ENCODE results near the gene JAG1.

The JAG1 gene

DNA sequence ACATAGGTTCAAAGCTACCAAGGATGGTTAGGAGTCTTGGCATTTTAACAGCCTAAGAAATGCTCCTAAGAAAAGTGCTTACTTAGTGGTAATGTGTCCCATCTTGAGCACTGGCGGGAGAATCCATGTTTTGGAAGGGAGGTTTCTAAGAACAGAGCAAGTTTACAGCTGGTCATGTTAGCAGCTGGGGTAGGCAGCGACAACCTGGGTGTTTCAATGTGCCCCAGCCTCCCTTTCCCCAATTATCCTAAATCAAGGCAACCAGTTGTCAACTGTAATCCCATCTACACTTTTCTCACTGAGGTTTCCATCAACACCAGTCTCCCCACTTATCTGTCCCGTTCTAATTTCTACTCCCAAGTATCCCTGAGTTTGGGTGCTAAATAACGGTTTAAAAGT is 1.6 kb upstream of the JAG1 start:
- Histone ChIP-seq H3K4me3 (ENCODE audit: low read depth, low read length) (peak overlapping the region; percentile 78), H3K9ac (ENCODE audit: low read depth, low read length) (no peak overlapping the region)

DNA sequence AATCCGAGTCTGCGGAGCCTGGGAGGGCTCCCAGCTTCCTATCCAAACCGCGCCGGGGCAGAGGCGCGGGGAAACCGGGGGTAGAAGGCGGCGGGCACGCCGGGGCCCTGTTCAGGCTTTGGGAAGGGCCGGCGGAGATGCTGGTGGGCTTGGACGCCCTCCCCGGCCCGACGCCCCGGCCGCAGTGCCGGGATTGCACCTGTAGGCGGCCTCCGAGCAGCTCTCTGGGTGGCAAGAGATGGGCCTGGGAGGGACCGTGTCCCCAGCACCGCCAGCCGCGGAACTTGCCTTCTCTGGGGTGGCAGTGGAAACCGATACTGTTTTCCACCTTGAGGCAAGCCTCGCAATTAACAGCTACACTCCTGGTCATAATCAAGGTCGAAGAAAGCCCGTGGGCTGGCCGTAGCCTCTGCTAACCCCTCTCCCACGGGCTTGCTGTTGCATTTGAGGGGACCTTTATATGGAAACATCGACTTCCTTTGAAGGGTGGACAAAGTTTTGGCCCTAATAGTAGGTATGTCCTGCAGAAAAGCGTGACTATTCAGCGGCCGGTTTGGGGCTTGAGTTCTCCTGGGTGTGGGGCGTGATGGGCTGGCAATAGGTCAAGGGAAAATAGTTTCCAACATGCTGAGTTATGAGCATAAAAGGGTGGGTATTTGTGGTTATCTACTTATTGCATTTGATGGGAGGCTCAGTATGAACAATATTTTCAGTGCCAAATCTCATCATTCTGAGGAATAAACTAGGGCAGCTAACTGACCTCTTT is 1.1 kb upstream of the JAG1 start:
- Histone ChIP-seq H3K4me1 (ENCODE audit: control insufficient read depth, insufficient read depth, low read length) (peaks cover 26% of the 10 kb centered on the region), H3K27ac (ENCODE audit: low read depth, low read length) (peak overlapping the region; percentile 91), H3K4me3 (ENCODE audit: low read depth, low read length) (peak overlapping the region; percentile 78), H3K9ac (ENCODE audit: low read depth, low read length) (peak overlapping the region; percentile 85), H3K27me3 (ENCODE audit: control insufficient read depth, insufficient read depth, low read length) (peaks cover 12% of the 10 kb centered on the region; the same call in 1 of the 2 replicates), H3K36me3 (ENCODE audit: control insufficient read depth, insufficient read depth, low read length) (no peaks in the 10 kb centered on the region), H3K9me3 (ENCODE audit: control insufficient read depth, insufficient read depth, low read length) (no peaks in the 10 kb centered on the region)

More for the DNA sequence above, 1.6 kb upstream of the JAG1 start:
- H3K27me3 ChIP-seq (ENCODE audit: control insufficient read depth, insufficient read depth, low read length), result peaks cover 12% of the 10 kb centered on the region; the same call in 1 of the 2 replicates
- no peak overlapping the region for H3K27ac ChIP-seq (ENCODE audit: low read depth, low read length)
- no peaks in the 10 kb centered on the region for H3K9me3 ChIP-seq (ENCODE audit: control insufficient read depth, insufficient read depth, low read length)
- no peaks in the 10 kb centered on the region for H3K36me3 ChIP-seq (ENCODE audit: control insufficient read depth, insufficient read depth, low read length)
- peaks cover 20% of the 10 kb centered on the region for H3K4me1 ChIP-seq (ENCODE audit: control insufficient read depth, insufficient read depth, low read length)

DNA sequence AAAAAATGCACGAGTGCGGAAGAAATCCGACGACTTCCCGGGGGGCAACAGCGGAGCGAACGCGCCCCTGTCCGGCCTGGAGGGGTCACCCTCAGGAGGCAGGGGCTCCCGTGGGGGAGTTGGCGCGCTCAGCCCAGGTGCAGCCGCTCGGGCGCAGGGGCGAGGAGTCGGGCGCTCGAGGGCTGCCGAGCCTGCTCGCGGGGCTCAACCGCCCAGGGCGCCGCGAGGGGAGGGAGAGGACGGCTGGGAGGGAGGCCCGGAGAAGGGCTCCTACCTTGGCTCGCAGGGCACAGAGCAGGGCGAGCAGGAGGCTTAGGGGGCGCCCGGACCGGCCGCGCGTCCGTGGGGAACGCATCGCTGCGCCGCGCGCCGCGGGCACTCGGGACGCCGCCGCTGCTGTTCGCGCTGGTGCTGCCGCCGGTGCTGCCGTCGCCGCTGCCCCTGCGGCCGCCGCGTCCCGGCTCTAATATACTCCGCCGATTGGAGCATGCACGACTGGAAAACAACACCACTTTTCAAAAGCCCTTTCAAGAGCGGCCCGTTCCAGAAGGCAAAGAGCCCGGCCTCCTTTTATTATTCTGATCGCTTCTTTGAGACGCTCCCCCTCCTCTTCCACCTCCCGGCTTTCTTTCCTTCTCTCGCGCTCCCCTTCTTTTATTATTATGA is 490 bp downstream of the JAG1 start:
- Histone ChIP-seq H3K27ac (ENCODE audit: low read depth, low read length) (peak overlapping the region; percentile 91), H3K27me3 (ENCODE audit: control insufficient read depth, insufficient read depth, low read length) (peaks cover 12% of the 10 kb centered on the region; the same call in 1 of the 2 replicates), H3K9me3 (ENCODE audit: control insufficient read depth, insufficient read depth, low read length) (no peaks in the 10 kb centered on the region), H3K9ac (ENCODE audit: low read depth, low read length) (peak overlapping the region; percentile 67), H3K36me3 (ENCODE audit: control insufficient read depth, insufficient read depth, low read length) (peaks cover 3% of the 10 kb centered on the region; the same call in 1 of the 2 replicates), H3K4me3 (ENCODE audit: low read depth, low read length) (peak overlapping the region; percentile 78), H3K4me1 (ENCODE audit: control insufficient read depth, insufficient read depth, low read length) (peaks cover 33% of the 10 kb centered on the region)

DNA sequence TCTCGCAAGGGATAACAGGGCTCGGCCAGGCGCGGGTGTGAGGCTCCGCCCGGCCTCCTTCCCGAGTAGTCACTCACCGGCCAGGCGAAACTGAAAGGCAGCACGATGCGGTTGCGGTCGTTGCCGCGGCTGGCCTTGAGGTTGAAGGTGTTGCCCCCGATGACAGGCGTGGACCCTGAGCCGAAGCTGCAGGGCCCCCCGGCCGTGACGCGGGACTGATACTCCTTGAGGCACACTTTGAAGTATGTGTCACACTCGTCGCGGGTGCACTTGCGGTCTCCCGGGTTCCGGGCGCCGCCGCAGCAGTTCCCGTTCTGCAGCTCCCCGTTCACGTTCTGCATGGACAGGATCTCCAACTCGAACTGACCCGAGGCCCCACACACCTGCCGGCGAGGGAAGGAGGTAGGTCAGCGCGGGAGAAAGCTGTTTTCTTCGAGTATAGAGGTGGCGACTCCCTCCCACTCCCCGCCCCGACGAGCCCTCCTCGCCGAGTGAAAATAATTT is 1.1 kb downstream of the JAG1 start:
- peak overlapping the region; percentile 67 for H3K9ac ChIP-seq (ENCODE audit: low read depth, low read length)
- peak overlapping the region; percentile 78 for H3K4me3 ChIP-seq (ENCODE audit: low read depth, low read length)
- H3K9me3 ChIP-seq (ENCODE audit: control insufficient read depth, insufficient read depth, low read length), result no peaks in the 10 kb centered on the region
- peaks cover 5% of the 10 kb centered on the region; the same call in 1 of the 2 replicates for H3K36me3 ChIP-seq (ENCODE audit: control insufficient read depth, insufficient read depth, low read length)
- H3K4me1 ChIP-seq (ENCODE audit: control insufficient read depth, insufficient read depth, low read length), result peaks cover 39% of the 10 kb centered on the region
- peak overlapping the region; percentile 91 for H3K27ac ChIP-seq (ENCODE audit: low read depth, low read length)
- H3K27me3 ChIP-seq (ENCODE audit: control insufficient read depth, insufficient read depth, low read length), result peaks cover 12% of the 10 kb centered on the region; the same call in 1 of the 2 replicates

DNA sequence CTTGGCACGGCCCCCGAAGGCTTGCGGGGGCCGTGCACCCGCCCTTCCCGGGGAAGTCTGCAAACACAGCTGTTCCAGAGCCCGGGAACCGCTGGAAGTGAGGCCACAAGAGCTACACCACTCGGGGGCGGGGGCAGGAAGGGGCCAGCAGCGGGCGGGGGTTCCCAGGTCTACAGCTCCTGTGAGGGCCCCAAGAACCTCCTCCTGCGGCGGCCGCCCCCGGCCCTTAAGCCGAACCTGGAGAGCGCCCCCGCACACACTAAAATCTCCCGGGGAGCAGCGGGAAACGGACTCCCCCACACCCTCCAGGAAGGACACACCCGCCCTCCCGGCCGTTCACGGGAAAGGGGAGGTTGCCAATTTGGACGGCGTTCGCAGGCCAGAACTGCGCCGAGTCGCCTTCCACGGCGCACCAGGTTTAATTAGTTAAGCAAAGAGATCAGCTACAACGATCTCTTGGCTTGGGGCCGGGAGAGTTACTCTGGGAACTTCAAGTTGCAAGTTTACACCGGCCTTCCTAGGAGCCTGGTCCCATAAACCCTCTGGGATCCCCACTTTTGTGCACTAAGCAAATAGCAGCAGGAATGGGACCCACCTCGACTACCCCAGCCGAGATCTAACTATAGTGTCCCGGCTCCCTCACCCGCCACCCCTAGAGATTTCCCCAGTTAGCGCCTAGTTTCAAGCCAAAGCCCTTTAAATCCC is 1.7 kb downstream of the JAG1 start:
- H3K36me3 ChIP-seq (ENCODE audit: control insufficient read depth, insufficient read depth, low read length), result peaks cover 5% of the 10 kb centered on the region; the same call in 1 of the 2 replicates
- H3K27ac ChIP-seq (ENCODE audit: low read depth, low read length), result peak overlapping the region; percentile 91
- H3K27me3 ChIP-seq (ENCODE audit: control insufficient read depth, insufficient read depth, low read length), result peaks cover 12% of the 10 kb centered on the region; the same call in 1 of the 2 replicates
- H3K4me3 ChIP-seq (ENCODE audit: low read depth, low read length), result peak overlapping the region; percentile 78
- peaks cover 45% of the 10 kb centered on the region for H3K4me1 ChIP-seq (ENCODE audit: control insufficient read depth, insufficient read depth, low read length)
- no peaks in the 10 kb centered on the region for H3K9me3 ChIP-seq (ENCODE audit: control insufficient read depth, insufficient read depth, low read length)
- H3K9ac ChIP-seq (ENCODE audit: low read depth, low read length), result peak overlapping the region; percentile 13

DNA sequence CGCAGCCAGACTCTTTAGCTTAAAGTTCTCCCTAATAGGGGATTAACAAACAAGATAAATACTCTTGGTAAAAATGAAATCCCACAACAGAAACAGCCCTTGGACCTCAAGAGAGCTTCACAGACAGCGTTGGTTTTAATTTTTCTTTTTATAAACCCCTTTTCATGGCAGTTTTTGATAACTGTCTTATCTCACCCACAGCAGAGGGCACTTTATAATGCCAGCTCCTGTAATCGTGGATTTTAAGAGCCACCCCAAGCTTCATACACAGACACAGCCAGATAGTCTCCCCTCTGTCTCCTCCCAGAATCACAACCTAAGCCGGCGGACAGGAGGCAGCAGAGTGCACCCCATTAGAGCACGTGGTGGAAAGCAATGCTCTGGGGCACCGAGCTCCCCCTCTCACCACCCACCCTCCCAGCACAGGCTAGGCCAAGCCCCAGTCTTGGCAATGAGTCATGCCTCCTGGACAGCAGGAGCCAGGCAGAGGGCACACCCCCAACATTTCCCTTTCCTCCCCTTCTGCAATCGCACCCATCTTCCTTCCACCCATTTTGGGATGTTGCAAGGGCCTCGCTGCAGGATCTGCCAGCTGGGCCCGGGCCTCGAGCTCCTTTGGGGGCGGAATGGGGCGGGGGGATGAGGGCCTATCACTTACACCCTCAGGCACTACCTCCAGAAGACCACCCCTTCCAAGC is 2.4 kb downstream of the JAG1 start:
- peak overlapping the region; percentile 78 for H3K4me3 ChIP-seq (ENCODE audit: low read depth, low read length)
- peaks cover 12% of the 10 kb centered on the region; the same call in 1 of the 2 replicates for H3K27me3 ChIP-seq (ENCODE audit: control insufficient read depth, insufficient read depth, low read length)
- H3K9me3 ChIP-seq (ENCODE audit: control insufficient read depth, insufficient read depth, low read length), result no peaks in the 10 kb centered on the region
- H3K9ac ChIP-seq (ENCODE audit: low read depth, low read length), result no peak overlapping the region; the same call in 1 of the 2 replicates
- H3K27ac ChIP-seq (ENCODE audit: low read depth, low read length), result peak overlapping the region; percentile 91
- H3K36me3 ChIP-seq (ENCODE audit: control insufficient read depth, insufficient read depth, low read length), result peaks cover 5% of the 10 kb centered on the region; the same call in 1 of the 2 replicates
- peaks cover 52% of the 10 kb centered on the region for H3K4me1 ChIP-seq (ENCODE audit: control insufficient read depth, insufficient read depth, low read length)

DNA sequence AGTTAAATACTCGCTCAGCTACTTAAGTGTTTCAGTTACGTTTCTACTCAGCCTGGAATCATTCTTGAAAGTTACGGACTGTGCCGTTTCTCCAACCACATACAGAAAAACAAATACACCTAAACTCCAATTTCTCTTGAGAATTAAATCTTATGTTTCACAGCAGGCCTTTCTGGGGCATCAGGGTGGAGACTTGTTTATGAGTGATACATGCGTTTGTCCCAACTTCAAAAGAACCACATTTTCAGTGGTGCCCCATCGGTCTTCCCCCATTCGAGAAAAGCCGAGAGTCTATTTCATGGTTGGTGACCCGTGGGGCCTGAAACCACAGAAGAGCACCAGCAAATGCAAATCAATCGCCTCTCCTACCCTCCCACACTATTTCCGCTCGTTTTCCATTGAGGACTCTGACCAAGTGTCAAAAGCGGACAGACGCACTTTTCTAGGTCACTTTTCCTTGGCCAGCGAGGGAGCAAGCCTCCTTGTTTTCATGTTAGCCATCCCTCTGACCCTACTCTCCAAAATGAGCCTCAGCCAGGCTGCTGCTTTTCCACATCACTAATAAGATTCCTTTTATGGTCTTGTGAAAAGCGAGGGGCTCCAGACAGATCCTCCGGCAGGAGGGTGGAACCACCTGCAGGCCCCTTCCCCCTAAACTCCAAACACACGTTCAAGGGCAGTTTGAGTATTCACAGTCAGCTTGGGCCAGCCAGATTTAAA is 3.1 kb downstream of the JAG1 start:
- Histone ChIP-seq H3K4me3 (ENCODE audit: low read depth, low read length) (peak overlapping the region; percentile 78), H3K9me3 (ENCODE audit: control insufficient read depth, insufficient read depth, low read length) (no peaks in the 10 kb centered on the region), H3K4me1 (ENCODE audit: control insufficient read depth, insufficient read depth, low read length) (peaks cover 60% of the 10 kb centered on the region), H3K36me3 (ENCODE audit: control insufficient read depth, insufficient read depth, low read length) (peaks cover 5% of the 10 kb centered on the region; the same call in 1 of the 2 replicates), H3K27me3 (ENCODE audit: control insufficient read depth, insufficient read depth, low read length) (peaks cover 12% of the 10 kb centered on the region; the same call in 1 of the 2 replicates), H3K9ac (ENCODE audit: low read depth, low read length) (no peak overlapping the region), H3K27ac (ENCODE audit: low read depth, low read length) (peak overlapping the region; percentile 68)

DNA sequence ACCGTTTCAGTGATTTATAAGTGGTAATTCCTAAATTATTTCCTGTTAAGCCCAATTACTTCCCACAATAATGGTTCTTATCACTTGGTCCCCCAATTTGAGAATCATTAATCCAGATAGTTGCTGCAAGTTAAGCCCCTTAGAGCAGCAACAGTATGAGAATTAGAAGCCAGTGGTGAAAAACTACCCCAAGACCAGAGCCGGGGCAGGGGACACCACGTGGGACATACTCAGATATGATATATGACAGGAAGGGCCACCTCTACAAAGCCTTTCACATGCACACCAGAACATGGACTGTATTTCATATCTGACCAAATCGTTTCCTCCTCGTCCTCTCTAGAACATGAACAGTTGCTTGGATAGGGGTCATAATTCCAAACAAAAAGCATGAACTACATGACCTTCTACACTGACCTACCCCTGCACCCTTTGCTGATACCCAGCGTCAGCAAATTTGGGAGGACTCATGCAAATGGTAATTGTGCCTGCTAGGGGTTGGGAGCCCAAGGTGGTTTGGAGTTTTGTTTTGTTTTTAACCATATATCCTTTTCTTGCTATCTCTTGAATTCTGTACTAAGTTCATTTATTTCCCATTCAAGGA is 3.9 kb downstream of the JAG1 start:
- H3K36me3 ChIP-seq (ENCODE audit: control insufficient read depth, insufficient read depth, low read length), result peaks cover 5% of the 10 kb centered on the region; the same call in 1 of the 2 replicates
- H3K4me3 ChIP-seq (ENCODE audit: low read depth, low read length), result 0 out of 2 replicates have a peak overlapping the region, but pooled peaks have one; percentile 78
- peaks cover 60% of the 10 kb centered on the region for H3K4me1 ChIP-seq (ENCODE audit: control insufficient read depth, insufficient read depth, low read length)
- no peak overlapping the region for H3K9ac ChIP-seq (ENCODE audit: low read depth, low read length)
- H3K27ac ChIP-seq (ENCODE audit: low read depth, low read length), result no peak overlapping the region
- no peaks in the 10 kb centered on the region for H3K9me3 ChIP-seq (ENCODE audit: control insufficient read depth, insufficient read depth, low read length)
- H3K27me3 ChIP-seq (ENCODE audit: control insufficient read depth, insufficient read depth, low read length), result peaks cover 12% of the 10 kb centered on the region; the same call in 1 of the 2 replicates

DNA sequence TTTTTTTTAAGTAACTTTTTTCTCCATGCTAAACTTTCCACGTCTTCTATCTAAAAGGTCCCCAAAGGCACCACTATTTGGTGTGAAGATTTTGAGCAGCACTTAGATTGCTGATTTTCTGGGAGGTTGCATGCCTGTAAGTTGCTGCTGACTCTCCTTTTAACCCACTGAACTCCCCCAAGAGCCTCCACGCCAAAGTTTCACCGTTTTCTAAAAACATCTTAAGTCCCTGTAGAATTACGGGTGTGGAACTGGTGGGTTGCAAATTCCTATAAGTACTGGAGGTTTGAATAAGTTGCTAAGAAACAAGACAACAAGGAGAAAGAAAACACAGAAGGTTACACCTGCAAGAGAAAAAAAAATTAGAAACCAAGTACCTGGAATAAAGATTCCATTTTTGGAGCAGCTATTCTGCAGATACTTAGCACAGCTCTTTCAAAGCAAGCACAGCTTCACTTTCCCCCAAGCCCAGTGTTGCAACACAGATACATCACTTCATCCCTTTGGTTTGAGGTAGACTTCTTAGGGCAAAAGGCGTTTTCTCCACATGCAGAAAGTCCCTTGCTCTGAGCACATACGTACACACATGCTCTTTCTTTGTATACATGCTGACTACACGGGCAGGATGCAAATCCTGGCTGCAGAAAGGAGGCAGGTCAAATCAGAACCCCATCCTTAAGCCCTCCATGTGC is 5.0 kb downstream of the JAG1 start:
- H3K27me3 ChIP-seq (ENCODE audit: control insufficient read depth, insufficient read depth, low read length), result peaks cover 12% of the 10 kb centered on the region; the same call in 1 of the 2 replicates
- H3K4me3 ChIP-seq (ENCODE audit: low read depth, low read length), result no peak overlapping the region
- peaks cover 5% of the 10 kb centered on the region; the same call in 1 of the 2 replicates for H3K36me3 ChIP-seq (ENCODE audit: control insufficient read depth, insufficient read depth, low read length)
- H3K9me3 ChIP-seq (ENCODE audit: control insufficient read depth, insufficient read depth, low read length), result no peaks in the 10 kb centered on the region
- no peak overlapping the region for H3K27ac ChIP-seq (ENCODE audit: low read depth, low read length)
- no peak overlapping the region for H3K9ac ChIP-seq (ENCODE audit: low read depth, low read length)
- H3K4me1 ChIP-seq (ENCODE audit: control insufficient read depth, insufficient read depth, low read length), result peaks cover 69% of the 10 kb centered on the region

Data from HUES48 (cell line).